Measurements from ENCODE around the gene PRSS57.

DNA sequence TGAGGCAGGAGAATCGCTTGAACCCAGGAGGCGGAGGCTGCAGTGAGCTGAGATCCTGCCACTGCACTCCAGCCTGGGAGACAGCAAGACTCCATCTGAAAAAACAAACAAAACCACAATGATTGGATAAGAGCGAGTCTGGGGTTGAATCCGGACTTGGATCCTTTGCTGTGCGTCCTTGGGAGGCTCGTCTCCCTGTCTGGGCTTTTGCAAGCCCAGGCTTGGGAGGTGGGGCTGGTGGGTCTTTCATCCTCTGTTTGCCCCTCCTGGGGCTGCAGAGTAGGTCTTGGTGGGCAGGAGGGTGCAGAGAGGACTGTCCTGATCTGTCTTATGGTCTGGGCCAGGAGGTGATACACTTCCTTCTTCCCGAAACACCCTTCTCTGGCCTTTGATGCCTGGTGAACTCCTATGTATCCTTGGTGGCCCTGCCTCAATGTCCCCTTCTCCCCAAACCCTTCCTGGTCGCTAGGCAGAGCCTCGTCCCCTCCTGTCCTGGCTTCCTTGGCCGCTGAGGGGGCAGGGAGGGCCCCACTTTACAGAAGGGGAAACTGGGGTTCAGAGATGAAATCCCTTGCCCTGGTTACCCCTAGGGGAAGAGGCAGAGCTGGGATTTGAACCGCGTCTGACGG is 30.3 kb upstream of the PRSS57 start:
- TF ChIP-seq, protein P1, sequence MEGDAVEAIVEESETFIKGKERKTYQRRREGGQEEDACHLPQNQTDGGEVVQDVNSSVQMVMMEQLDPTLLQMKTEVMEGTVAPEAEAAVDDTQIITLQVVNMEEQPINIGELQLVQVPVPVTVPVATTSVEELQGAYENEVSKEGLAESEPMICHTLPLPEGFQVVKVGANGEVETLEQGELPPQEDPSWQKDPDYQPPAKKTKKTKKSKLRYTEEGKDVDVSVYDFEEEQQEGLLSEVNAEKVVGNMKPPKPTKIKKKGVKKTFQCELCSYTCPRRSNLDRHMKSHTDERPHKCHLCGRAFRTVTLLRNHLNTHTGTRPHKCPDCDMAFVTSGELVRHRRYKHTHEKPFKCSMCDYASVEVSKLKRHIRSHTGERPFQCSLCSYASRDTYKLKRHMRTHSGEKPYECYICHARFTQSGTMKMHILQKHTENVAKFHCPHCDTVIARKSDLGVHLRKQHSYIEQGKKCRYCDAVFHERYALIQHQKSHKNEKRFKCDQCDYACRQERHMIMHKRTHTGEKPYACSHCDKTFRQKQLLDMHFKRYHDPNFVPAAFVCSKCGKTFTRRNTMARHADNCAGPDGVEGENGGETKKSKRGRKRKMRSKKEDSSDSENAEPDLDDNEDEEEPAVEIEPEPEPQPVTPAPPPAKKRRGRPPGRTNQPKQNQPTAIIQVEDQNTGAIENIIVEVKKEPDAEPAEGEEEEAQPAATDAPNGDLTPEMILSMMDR (IDR thresholded peaks at IDR 0.05; ENCODE audit: low read depth, low read length) = no peak
- no peak for TF ChIP-seq EZH2phosphoT487 (IDR thresholded peaks at IDR 0.05; ENCODE audit: low read depth)

Data from OCI-LY3 (cell line).